NCI-H1092 (cell line): Measurements from ENCODE around the gene TMX3.

Experiments
- DNase-seq: peaks from one replicate; lab custom pipeline; 2025; lab: John Stamatoyannopoulos, UW

Gene TMX3

GRCh38 chr18:68714712-68715496 lies at the start of gene TMX3:
Gene TMX3 (minus strand): TSS chr18:68715108. CDS start chr18:68714981, 127 bp downstream.
- peak; percentile 96 for DNase-seq

- DNase-seq = no peak
These were observed 49.1 kb upstream of the TMX3 start for GRCh38 chr18:68764016-68764415.

GRCh38 chr18:68763083-68763482 lies 48.2 kb upstream of the TMX3 start:
- no peak for DNase-seq

- DNase-seq = no peak
These were observed 44.4 kb upstream of the TMX3 start for GRCh38 chr18:68759308-68759707.

- no peak for DNase-seq
These were observed 42.2 kb upstream of the TMX3 start for GRCh38 chr18:68757126-68757525.

- DNase-seq = no peak
These were observed 27.3 kb upstream of the TMX3 start for GRCh38 chr18:68742206-68742605.

GRCh38 chr18:68740966-68741365 lies 26.1 kb upstream of the TMX3 start:
- DNase-seq = no peak

GRCh38 chr18:68739462-68739861 lies 24.6 kb upstream of the TMX3 start:
- DNase-seq = no peak

GRCh38 chr18:68738564-68738963 lies 23.7 kb upstream of the TMX3 start:
- no peak for DNase-seq

- DNase-seq = peak; percentile 1
These were observed 20.8 kb upstream of the TMX3 start for GRCh38 chr18:68735483-68736343.

- DNase-seq = no peak
These were observed 19.4 kb upstream of the TMX3 start for GRCh38 chr18:68734308-68734707.

- no peak for DNase-seq
These were observed 18.8 kb upstream of the TMX3 start for GRCh38 chr18:68733707-68734106.

GRCh38 chr18:68728081-68728700 lies 13.3 kb upstream of the TMX3 start:
- DNase-seq = no peak

- no peak for DNase-seq
These were observed 12.6 kb upstream of the TMX3 start for GRCh38 chr18:68727506-68727905.

- DNase-seq = no peak
These were observed 10.4 kb upstream of the TMX3 start for GRCh38 chr18:68725346-68725745.

- DNase-seq = no peak
These were observed 9.1 kb upstream of the TMX3 start for GRCh38 chr18:68724021-68724420.

- DNase-seq = no peak
These were observed 8.6 kb upstream of the TMX3 start for GRCh38 chr18:68723539-68723938.

- DNase-seq = no peak
These were observed 7.9 kb upstream of the TMX3 start for GRCh38 chr18:68722821-68723220.

- no peak for DNase-seq
These were observed 7.0 kb upstream of the TMX3 start for GRCh38 chr18:68721681-68722583.

- peak; percentile 4 for DNase-seq
These were observed 569 bp downstream of the TMX3 start for GRCh38 chr18:68714366-68714711.

GRCh38 chr18:68713796-68714195 lies 1.1 kb downstream of the TMX3 start:
- no peak for DNase-seq

- DNase-seq = no peak
These were observed 1.8 kb downstream of the TMX3 start for GRCh38 chr18:68713131-68713530.
